NCI-H187 treated with DMSO at 0.1 percent for 48 hours (cell line): ENCODE measurements around the gene SLC16A8.
"Not testable (repeated sequence)": the region's sequence is repeated elsewhere in the genome, so short reads cannot be mapped to it uniquely, and the experiment has no call there.

ENCODE experiments used
- DNase-seq: peaks from one replicate; lab custom pipeline; 2025; lab: John Stamatoyannopoulos, UW

Gene SLC16A8

GRCh38 chr22:38043151-38044039 lies 40.6 kb downstream of the SLC16A8 start:
- no peak for DNase-seq

DNA sequence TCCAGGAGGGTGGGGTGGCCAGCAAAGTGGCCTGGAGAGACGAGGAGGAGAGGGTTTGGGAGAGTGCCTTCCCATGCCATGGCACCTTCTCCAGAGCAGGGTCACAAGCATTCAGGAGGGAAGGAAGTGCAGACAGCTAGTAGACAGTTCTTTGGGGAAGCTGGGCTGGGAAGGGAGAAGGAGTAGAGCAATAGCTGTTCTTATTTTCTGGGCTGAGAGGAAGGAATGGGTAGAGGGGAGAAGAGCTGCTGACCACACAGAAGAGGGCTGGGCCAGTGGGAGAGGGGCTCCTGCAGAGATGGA lies 41.5 kb downstream of the SLC16A8 start:
- no peak for DNase-seq

- DNase-seq: no peak
Measured at GRCh38 chr22:38041760-38042487, 42.1 kb downstream of the SLC16A8 start.

GRCh38 chr22:38040953-38041759 lies 42.8 kb downstream of the SLC16A8 start:
- DNase-seq: no peak

DNA sequence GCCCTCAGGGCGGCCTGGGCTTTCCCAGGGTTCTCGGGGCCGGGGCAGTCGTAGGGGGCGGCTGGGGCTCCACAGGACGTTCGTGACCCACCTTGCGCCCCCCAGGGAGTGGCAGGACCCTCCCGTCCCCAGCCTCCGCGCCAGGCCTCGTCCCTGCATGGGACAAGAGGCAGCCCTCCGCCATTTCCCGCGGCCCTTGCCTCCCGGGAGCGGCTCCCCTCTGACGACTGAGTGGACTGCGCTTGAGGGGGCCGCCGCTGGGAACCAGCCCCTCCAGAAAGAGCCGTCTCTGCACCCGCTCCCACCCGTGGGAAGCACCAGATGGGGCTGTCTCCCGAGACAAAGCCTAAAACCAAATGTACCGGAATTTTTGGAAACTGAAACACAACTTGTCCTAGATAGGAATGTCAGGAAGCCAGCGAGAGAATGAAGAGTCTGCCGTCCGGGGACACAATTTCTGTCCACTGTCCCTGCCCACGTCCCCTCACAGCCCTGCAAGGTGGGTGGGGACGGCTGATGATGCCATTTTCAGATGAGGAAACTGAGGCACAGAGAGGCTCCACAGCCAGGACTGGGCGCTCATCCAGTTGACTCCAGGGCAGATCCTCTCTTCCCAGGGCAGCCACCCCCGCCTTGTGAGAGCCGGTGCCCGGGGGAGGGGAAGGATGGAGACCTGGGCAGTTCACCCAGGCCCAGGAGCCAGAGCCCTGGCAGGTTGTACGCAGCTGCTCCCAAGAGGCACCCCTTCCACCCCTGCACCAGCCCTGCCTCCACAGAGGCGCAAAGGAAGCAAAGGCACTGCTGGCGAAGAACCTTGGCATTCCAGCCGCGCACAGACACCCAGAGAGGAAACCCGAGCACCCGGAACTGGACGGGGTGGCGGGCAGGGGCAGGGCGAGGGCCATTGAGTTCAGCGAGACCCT lies 44.8 kb downstream of the SLC16A8 start:
- DNase-seq: no peak

DNA sequence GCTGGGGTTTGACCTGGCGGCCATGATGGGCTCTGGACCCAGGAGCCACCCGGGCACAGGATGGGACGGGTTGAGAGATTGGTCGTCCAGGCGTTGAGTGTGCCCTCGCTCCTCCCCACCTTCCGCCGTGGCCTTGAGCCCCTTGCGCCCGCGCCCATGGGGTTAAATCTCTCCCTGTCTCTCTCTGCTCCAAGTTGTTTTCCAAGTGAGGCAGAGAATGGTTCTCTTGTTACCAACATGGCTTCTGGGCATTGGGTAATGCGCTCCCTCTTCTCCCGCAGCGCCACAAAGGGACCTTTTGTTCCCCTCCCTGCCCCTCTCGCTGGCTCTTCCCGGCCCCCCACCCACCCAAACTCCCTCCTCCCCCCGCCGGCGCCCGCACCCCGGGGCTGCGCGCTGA lies 45.6 kb downstream of the SLC16A8 start:
- no peak for DNase-seq

DNA sequence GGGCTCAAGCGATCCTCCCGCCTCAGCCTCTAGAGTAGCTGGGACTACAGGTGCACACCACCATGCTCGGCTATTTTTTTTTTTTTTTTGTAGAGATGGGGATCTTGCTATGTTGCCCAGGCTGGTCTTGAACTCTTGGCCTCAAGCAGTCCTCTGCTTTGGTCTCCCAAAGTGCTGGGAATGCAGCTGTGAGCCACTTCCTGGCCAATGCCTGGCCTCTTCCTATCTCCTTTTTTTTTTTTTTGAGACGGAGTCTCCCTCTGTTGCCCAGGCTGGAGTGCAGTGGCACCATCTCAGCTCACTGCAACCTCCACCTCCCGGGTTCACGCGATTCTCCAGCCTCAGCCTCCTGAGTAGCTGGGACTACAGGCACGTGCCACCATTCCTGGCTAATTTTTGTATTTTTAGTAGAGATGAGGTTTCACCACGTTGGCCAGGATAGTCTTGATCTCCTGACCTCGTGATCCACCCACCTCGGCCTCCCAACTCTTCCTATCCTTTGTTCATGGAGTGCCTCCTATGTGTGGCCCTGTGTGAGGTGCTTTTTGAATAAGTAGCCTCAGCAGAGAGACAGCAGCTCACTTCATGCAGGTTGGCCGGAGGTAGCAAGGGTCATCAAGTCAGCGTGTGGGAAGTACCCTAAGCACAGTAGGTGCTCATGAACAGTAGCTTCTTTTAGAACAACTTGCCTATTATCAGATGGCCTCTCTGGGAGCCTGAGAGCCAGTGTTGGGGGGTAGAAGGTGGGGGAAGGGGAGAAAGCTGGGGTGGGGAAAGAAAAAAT lies 46.4 kb downstream of the SLC16A8 start:
- DNase-seq: not testable (repeated sequence)

DNA sequence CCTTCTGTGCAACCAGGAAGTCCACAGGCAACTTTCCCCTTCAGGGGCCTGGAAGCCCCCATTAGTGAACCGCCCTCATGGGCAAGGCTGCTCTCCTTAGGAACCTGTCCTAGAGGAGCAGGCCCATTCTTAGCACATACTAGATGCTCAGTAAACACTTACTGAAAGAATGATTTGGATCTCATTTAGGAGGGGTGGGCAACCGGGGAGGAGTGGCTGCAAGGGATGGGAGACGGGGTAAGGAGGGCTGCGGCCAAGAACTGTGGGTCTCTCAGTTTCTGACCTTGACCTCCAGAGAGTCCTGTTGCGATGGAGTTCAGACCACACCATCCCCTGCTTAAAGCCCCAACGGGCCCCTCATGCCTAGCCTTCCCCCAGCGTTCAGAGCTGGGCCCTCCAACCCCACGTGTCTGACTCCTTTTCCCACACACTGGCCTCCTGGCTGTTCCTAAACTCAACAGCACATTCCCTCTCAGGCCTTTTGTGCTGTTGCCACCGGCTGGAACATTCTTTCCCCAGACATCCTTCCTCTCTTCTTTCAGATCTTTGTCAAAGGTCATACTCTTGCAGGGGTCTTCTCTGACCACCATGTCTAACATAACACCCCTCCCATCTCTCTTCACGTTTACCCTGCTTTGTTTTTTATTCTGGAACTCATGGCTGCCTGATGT lies 47.5 kb downstream of the SLC16A8 start:
- DNase-seq: no peak

DNA sequence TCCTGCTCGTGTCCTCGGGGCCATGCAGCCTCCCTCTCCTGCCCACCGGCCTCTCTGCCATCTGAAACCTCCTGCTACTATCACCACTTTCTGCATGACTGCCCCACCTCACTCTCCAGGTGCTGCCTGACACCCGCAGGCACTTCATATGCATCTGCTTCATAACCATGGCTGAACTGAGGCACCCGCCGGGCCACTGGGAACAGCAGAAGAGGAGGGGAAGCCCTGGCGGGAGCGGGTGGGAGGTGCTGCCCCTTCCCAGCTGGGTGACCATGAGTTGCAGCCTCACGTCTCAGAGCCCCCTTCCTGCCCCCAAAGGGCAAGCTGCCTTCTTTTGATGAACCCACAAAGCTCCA lies 48.5 kb downstream of the SLC16A8 start:
- DNase-seq: no peak

DNA sequence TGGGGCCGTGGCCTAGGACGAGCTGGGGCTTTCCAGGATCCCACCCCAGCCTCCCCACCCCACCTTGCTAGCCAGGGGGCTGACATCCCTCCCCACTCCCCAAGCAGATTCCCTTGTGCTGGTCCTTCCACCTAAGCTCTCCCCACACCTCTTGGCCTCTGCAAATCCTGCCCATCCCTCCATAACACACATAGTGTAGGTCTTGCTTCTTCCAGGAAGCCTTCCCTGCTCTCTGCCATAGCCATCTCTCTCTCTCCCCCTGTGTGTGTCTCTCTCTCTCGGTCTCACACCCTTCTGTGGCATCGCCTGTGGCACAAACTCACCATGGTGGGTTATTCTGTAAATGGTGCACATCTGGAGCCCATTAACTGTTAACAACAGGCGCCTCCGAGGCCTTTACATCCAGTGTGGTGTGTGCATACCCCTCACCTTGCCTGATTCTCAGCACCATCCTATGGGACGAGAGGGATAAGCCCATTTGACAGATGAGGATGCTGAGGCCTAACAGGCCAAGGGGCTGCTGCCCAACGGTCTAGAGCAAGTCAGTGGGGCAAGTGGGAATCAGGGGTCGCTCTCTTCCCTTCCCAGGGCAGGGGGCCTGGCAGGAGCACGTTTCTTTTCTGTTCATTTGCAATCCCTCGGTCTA lies 49.0 kb downstream of the SLC16A8 start:
- DNase-seq: no peak

GRCh38 chr22:38034278-38034882 lies 49.6 kb downstream of the SLC16A8 start:
- no peak for DNase-seq

- DNase-seq: no peak
Measured at GRCh38 chr22:38033522-38034277, 50.3 kb downstream of the SLC16A8 start.

DNA sequence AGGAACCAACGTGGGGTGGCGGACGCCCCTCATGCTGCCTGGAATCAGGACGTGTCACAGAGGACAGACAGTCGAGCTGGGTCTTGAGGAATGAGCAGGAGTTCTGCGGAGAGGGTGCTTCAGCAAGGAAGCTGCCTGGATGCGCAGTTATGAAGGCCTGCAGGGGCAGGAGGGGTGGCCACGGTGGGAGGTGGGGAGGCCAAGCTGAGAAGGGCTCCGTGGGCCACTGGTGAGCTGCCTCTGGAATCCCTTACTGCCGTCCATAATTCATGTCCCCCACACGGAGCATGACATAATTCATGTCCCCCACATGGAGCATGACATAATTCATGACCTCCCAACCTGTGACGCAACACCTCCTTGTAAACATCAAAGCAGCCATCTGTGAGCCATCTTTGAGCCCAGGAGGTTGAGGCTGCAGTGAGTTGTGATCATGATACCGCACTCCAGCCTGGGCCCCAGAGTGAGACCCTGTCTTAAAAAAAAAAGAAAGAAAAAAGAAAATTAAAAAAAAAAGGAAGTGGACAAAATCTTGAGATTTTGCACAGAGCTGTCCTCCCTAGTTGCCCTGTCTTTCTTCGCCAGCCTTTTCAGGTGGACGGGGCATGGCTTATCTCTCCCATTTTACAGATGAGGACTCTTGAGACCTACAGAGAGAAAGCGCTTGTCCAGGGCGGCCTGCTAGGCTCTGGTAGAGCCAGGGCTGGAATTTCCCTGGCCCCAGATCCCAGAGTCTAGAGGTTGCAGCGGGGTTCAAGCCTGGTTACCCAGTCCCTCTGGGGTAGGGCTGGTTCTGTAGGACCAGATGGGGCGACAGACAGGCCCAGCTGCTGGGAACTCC lies 51.1 kb downstream of the SLC16A8 start:
- DNase-seq: no peak

DNA sequence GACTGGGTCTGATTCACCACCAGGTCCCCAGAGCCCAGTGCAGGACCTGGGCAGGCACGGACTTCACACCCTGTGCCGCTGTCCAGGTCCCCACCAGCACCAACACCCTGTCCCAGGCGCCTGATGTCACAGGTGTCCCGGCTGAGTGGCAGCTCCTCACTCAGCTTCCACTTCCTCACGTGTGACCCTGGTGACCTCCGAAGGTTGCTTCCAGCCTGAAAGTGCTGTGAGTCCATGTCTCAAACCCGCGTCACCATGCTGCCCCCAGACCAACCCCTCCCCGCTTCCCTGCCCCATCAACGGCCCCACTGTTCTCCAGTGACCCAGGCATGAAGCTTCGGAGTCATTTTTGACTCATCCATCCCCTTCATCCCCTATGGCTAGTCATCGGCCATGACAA lies 52.5 kb downstream of the SLC16A8 start:
- DNase-seq: no peak

DNA sequence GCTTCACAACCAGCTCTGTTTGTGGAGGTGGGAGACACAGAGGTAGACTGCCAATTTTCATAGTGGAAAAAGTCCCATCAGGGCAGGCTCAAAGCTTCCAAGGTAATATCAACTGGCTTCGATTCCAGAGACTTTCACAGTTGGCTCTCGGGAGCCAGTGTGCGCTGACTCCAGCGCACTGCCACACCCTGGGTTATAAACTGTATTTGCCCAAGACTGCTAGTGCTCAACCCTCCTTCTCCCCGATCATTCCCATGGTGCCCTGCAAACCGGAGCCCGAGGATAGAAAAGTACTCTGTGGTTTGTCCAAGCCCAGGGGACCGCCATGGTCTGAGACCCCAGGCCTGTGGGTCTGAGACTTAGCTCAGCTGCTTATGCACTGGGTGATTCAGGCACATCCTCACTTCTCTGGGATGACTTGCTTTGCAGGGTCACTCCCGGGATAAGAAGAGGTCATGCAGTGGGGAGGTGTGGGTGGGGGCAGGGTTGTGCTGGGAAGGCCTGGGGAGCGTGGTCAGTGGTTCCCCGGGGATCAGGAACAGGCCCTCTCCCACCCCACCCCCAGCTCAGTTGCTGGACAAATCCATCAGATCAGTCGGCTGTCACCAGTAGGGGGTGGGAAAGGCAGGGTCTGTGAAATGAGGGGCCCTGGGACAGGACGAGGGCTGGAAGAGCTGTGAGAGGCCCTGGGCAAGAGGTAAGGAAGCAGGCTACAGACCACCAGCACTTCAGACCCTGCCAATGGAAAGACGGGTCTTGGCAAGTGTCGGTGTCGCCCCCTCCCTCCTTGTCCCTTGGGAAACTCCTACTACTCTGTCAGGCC lies 53.5 kb downstream of the SLC16A8 start:
- no peak for DNase-seq

- no peak for DNase-seq
Measured at GRCh38 chr22:38029901-38030300, 54.1 kb downstream of the SLC16A8 start.

DNA sequence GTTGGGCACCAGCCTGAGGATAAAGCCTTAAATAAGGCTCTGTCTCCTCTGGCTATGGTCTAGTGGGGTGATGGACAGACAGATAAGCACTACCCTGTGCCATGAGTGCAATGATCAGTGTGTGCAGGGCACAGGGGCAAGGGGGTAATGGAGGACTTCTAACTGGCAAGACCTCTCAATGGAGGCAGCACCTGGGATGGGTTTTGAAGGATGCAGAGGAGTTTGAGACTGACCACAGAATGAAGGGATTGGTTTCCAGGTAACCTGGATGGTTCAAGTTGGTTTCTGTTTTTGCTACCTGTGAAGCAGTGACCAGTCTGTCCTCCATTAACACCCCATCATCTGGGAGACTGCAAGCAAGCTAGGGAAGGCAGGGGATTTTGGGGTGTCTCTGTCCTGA lies 54.6 kb downstream of the SLC16A8 start:
- DNase-seq: no peak
